GM18508 (cell line): ENCODE data around the gene DAAM1.

Experiments
- ATAC-seq: cut with Tn5 transposase; IDR thresholded peaks from one replicate; pipeline ENCODE4 v1.9.1; 2021; ENCODE audit warnings: moderate number of reproducible peaks; ENCODE audit not compliant: insufficient read depth, unreplicated experiment

DAAM1 gene

DNA sequence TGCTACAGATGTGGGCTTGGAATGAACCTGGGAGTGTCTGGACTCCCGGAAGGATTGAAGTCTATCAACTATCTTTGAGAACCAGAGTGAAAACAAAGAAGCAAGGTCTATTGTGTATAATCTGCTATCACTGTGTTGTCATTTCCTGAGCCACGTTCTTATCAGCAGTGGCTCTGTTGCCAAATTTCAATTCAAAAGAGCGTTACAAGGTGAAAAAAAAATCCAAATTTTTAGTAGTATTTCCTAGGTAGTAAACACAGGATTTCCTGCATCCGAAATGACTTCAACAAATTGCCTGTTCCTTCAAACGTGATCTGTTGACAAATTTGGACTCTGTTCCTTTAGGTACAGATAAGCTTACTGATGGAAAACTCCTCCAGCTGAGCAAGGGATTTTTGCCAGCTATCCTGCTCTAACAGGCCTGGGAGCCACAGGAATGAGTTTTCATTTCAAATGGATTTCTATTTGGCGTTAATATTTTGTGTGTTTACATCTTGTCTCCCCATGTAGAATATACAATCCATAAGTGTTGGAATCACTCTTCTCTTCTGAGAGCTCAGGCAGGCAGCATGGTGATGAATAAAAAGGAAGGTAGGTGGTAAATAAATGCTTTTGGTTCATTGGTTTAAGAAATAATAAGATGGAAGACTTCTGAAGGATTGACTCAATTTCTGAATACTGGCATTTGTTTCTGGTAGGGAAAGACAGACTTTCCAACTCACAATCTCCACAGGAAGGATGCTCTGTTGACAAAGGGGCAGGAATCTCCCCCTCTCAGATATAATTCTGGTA lies 218.2 kb downstream of the DAAM1 start:
- ATAC-seq: no peak

DNA sequence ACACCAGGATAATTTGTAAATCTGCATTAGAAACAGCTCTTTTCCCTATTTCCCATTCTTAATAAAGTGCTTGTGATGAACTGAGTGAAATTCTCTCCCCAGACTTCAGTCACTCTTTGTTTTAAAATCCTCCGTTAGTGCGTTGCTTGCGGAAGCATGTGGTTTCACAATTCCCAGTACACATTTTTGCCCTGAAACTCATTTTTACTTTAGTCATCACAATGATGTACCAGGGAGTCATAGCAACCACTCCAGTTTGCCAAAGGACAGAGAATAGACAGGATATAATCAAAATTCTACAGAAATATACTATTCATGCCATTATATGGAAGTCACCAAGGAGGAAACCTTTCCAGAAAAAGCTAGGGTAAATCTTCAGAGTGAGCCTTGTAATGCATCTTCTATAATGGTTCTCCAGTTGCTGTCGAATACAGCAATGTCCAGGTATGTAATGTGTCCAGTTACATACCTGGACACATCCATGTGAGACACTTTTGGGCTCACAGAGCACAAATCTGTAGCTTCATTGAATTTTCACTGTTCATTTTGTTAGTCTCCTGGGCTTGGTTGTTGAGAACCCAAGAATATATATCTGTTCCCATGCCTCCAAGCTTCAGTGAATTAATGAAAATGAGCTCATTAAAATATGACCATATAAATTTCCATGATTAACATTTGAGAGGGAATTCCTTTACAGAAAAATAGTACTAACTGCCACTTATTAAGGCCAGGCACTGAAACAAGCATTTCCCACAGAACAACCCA lies 219.0 kb downstream of the DAAM1 start:
- ATAC-seq: no peak

DNA sequence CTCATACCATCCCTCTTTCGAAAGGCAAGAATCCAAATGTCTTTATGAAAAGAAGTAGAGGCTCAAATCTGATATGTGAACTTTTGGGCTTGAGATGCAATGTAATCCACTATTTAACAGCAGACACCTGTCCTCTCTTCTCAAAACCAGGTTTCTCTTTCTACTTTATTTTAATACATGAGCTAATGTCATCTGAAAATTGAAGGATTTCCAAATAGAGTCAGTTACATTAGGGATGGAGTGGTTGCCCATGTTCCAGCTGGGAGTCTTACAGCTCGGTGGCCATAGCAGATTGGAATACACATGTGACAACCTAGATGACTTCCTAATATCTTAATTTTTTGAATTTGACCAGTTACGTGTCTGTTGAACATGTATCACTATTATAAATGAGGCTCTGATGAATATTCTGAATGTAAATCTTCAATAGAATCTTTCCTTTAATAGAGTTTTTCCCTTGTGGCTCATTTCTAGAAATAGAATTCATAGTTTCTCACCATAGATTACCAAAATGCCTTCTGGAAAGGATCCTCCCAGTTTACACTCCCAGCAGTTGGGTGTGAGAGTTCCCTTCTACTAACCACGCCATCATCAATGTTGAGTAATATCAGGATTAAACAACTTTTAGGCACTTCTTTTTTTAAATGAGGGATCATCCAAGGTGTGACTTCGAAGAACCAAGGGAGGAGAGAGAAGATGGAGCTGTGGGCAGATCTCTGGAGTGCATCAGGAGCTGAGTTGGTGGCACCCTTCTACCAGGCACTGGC lies 227.6 kb downstream of the DAAM1 start:
- ATAC-seq: no peak

DNA sequence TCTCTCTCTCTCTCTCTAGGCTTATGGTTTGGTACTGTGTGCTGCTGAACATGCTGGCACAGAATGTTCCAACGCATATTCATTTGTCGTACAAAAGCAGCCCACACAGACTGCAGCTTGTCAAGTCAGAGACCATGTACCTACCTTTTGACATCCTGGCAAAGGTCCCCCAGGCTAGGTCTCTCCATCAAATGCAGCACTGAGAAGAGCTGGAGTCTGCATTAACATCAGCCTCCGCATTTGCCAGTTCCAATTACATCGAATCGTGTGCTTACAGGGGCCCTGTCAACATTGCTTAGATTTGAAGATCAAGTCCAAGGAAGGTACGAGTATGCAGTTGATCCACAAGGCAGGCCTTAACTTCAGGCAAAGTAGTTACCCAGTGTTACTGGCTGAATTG lies 228.8 kb downstream of the DAAM1 start:
- no peak for ATAC-seq

DNA sequence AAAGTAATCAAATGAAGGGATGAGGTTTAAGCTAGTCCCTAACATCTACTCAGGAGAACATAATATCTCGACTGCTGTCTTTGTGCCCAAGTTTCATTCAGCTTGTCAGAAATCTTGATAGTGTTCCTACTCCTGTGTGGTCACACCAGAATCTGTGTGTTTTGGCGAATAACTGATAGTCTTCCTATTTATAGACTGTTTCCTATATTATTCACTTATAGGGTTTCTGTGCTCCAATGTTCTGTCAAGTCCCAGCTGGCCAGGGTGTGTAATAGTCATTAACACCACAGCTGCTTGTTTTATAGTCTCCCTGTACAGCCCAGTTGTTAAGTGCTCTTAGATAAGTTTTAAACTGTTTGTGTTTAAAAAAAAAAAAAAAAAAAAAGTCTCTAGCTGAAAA lies 230.8 kb downstream of the DAAM1 start:
- ATAC-seq: no peak
